Measurements from ENCODE around the gene RAPH1. TPM values are rescaled to one million over a fixed set of nuclear protein-coding genes. Genes with fewer than 3 reads are reported as not detected.

The RAPH1 gene
- total RNA-seq, 1 experiment from 2014 or later: 31.4 TPM

GRCh38 chr2:203412546-203413331, 122.4 kb downstream of the RAPH1 start:
- no peaks in the 10 kb centered on the region for H3K27me3 ChIP-seq (ENCODE audit: control insufficient read depth, insufficient read depth, low read length)
- intact Hi-C loops (cut with micrococcal nuclease; ENCODE audit: unreplicated experiment) (no loop called here), in situ Hi-C loops (cut with HindIII; ENCODE audit: low pct_unique_long_range_greater_than_20kb, low sequenced_read_pairs) (no loop called here)
- TF ChIP-seq SIN3A (IDR thresholded peaks at IDR 0.05; ENCODE audit: borderline replicate concordance, insufficient read depth, low read depth, low read length) (no peak), POLR2AphosphoS5 (IDR thresholded peaks at IDR 0.05; ENCODE audit: low read depth, low read length) (no peak), TCF7L2 (IDR thresholded peaks at IDR 0.05; ENCODE audit: low read depth, low read length) (no peak), CTCF (IDR thresholded peaks at IDR 0.05) (no peak)
- TF ChIP-seq, protein P1, sequence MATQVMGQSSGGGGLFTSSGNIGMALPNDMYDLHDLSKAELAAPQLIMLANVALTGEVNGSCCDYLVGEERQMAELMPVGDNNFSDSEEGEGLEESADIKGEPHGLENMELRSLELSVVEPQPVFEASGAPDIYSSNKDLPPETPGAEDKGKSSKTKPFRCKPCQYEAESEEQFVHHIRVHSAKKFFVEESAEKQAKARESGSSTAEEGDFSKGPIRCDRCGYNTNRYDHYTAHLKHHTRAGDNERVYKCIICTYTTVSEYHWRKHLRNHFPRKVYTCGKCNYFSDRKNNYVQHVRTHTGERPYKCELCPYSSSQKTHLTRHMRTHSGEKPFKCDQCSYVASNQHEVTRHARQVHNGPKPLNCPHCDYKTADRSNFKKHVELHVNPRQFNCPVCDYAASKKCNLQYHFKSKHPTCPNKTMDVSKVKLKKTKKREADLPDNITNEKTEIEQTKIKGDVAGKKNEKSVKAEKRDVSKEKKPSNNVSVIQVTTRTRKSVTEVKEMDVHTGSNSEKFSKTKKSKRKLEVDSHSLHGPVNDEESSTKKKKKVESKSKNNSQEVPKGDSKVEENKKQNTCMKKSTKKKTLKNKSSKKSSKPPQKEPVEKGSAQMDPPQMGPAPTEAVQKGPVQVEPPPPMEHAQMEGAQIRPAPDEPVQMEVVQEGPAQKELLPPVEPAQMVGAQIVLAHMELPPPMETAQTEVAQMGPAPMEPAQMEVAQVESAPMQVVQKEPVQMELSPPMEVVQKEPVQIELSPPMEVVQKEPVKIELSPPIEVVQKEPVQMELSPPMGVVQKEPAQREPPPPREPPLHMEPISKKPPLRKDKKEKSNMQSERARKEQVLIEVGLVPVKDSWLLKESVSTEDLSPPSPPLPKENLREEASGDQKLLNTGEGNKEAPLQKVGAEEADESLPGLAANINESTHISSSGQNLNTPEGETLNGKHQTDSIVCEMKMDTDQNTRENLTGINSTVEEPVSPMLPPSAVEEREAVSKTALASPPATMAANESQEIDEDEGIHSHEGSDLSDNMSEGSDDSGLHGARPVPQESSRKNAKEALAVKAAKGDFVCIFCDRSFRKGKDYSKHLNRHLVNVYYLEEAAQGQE (IDR thresholded peaks at IDR 0.05; ENCODE audit: insufficient read depth in 1 of 2, low read depth in 2 of 2, low read length in 1 of 2): no peak
- no TSS peak for BruUV-seq (replicated peaks)
- CTCF ChIA-PET: no interaction called here
- POLR2A ChIA-PET: no interaction called here
- H3K9me3 ChIP-seq (ENCODE audit: control insufficient read depth, insufficient read depth, low read depth, low read length): no peaks in the 10 kb centered on the region
- DNase-seq (ENCODE audit: low read depth, low spot score): no peak
- peaks cover 19% of the 10 kb centered on the region for H3K36me3 ChIP-seq (ENCODE audit: control insufficient read depth, insufficient read depth, low read length)
- H3K4me1 ChIP-seq (ENCODE audit: control insufficient read depth, insufficient read depth, low read length): no peaks in the 10 kb centered on the region
- no peak overlapping the region for H3K27ac ChIP-seq (ENCODE audit: low read length)
- no peak overlapping the region for H3K4me3 ChIP-seq (ENCODE audit: low read depth in 2 of 2, low read length in 2 of 2)
- ATAC-seq: no peak

DNA sequence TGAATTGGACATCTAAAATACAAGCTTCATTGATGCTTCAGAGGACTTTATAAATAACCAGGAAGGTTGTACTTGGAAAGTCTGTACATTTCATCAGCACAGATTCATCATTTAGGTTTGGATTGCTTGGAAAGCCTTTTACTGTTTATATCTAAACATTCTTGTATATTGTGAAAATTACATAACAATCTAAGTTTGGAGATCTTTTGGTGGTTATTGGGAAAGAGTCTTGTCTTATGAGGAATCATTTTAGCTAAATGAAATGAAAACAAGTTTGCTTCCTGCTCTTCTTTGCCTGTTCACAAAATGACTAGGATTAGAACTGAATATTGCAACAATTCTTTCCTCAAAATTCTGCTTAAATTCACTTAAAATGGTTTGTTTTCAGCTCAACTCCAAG, 127.6 kb downstream of the RAPH1 start:
- BruUV-seq (replicated peaks): no TSS peak
- Histone ChIP-seq H3K27ac (ENCODE audit: low read length) (no peak overlapping the region), H3K4me3 (ENCODE audit: low read depth in 2 of 2, low read length in 2 of 2) (no peak overlapping the region), H3K4me1 (ENCODE audit: control insufficient read depth, insufficient read depth, low read length) (no peaks in the 10 kb centered on the region; the same call in 1 of the 2 replicates), H3K9me3 (ENCODE audit: control insufficient read depth, insufficient read depth, low read depth, low read length) (no peaks in the 10 kb centered on the region), H3K27me3 (ENCODE audit: control insufficient read depth, insufficient read depth, low read length) (no peaks in the 10 kb centered on the region), H3K36me3 (ENCODE audit: control insufficient read depth, insufficient read depth, low read length) (peaks cover 24% of the 10 kb centered on the region)
- intact Hi-C loops (cut with micrococcal nuclease; ENCODE audit: unreplicated experiment) (no loop called here), in situ Hi-C loops (cut with HindIII; ENCODE audit: low pct_unique_long_range_greater_than_20kb, low sequenced_read_pairs) (no loop called here)
- ATAC-seq (no peak), DNase-seq (ENCODE audit: low read depth, low spot score) (no peak)
- TF ChIP-seq, protein P1 (IDR thresholded peaks at IDR 0.05; ENCODE audit: insufficient read depth in 1 of 2, low read depth in 2 of 2, low read length in 1 of 2): no peak
- TF ChIP-seq CTCF (IDR thresholded peaks at IDR 0.05) (no peak), SIN3A (IDR thresholded peaks at IDR 0.05; ENCODE audit: borderline replicate concordance, insufficient read depth, low read depth, low read length) (no peak), TCF7L2 (IDR thresholded peaks at IDR 0.05; ENCODE audit: low read depth, low read length) (no peak), POLR2AphosphoS5 (IDR thresholded peaks at IDR 0.05; ENCODE audit: low read depth, low read length) (no peak)
- ChIA-PET CTCF (no interaction called here), POLR2A (no interaction called here)

All from Panc1 (cell line).